Thyroid gland (tissue), 4 donors: ENCODE results near the gene XRN2.

Experiments
- POLR2A ChIP-seq, 2 donors: fragments of 450-650 bp; IDR thresholded peaks; one replicate each; pipeline ENCODE4 v1.6.1; 2017; ENCODE audit warnings: antibody characterized with exemption in 2 of 2, mild to moderate bottlenecking in 2 of 2, moderate library complexity in 1 of 2
- TF ChIP-seq, protein P1 (sequence below), 6 experiments: fragments of 200-600 bp in 3 of 6; fragments of 450-650 bp in 3 of 6; sonication (generic) in 3 of 6; IDR thresholded peaks; one replicate each; pipeline ENCODE4 v1.5.1; 2016 to 2019; ENCODE audit warnings: antibody characterized with exemption in 6 of 6, mild to moderate bottlenecking in 2 of 6, inconsistent platforms in 1 of 6, moderate library complexity in 1 of 6

DNA sequence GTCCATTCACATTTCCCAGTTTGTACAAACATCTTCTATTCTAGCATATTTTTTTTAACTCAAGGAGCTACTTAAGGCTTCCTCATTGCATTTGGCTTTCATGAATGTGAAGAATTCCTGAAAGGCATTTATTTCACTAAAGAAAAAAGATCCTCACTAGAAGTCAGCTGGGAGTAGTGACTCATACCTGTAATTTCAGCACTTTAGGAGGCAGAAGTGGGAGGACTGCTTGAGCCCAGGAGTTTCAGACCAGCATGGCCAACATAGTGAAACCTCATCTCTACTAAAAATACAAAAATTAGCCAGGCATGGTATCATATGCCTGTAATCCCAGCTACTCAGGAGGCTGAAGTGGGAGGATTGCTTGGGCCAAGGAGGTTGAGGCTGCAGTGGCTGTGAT lies 30.9 kb upstream of the XRN2 start:
- TF ChIP-seq POLR2A (IDR thresholded peaks at IDR 0.05) = no peak
- TF ChIP-seq, protein P1, sequence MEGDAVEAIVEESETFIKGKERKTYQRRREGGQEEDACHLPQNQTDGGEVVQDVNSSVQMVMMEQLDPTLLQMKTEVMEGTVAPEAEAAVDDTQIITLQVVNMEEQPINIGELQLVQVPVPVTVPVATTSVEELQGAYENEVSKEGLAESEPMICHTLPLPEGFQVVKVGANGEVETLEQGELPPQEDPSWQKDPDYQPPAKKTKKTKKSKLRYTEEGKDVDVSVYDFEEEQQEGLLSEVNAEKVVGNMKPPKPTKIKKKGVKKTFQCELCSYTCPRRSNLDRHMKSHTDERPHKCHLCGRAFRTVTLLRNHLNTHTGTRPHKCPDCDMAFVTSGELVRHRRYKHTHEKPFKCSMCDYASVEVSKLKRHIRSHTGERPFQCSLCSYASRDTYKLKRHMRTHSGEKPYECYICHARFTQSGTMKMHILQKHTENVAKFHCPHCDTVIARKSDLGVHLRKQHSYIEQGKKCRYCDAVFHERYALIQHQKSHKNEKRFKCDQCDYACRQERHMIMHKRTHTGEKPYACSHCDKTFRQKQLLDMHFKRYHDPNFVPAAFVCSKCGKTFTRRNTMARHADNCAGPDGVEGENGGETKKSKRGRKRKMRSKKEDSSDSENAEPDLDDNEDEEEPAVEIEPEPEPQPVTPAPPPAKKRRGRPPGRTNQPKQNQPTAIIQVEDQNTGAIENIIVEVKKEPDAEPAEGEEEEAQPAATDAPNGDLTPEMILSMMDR (IDR thresholded peaks at IDR 0.05) = no peak
